H9 (cell line): Measurements from ENCODE around the gene NOTCH1. TPM values are rescaled to one million over a fixed set of nuclear protein-coding genes. Genes with fewer than 3 reads are reported as not detected.
A peak's percentile ranks its signal among the peaks of the same experiment; 100 is the strongest.

Experiments used
- DNase-seq: peaks from one replicate; pipeline ENCODE4 v3.0.0-alpha.2; 2017
- H2AFZ ChIP-seq: one replicate; pipeline ENCODE4 v1.6.1; 2013; ENCODE audit warnings: mild to moderate bottlenecking, low read length, control low read depth, moderate library complexity
- H2AK5ac ChIP-seq: 2 replicates; pipeline ENCODE4 v1.6.1; 2013; ENCODE audit warnings: low read length, control low read depth, mixed read lengths; ENCODE audit not compliant: insufficient read length
- H2BK120ac ChIP-seq: one replicate; pipeline ENCODE4 v1.6.1; 2013; ENCODE audit warnings: low read depth, mild to moderate bottlenecking, low read length, control low read depth, inconsistent platforms; ENCODE audit not compliant: poor library complexity, severe bottlenecking
- H2BK12ac ChIP-seq: 2 replicates; pipeline ENCODE4 v1.6.1; 2013; ENCODE audit warnings: low read length, control low read depth, mixed read lengths, low read depth; ENCODE audit not compliant: insufficient read length
- H2BK15ac ChIP-seq: 2 replicates; pipeline ENCODE4 v1.6.1; 2013; ENCODE audit warnings: low read depth, low read length, control low read depth
- H2BK20ac ChIP-seq: one replicate; pipeline ENCODE4 v1.6.1; 2013; ENCODE audit warnings: low read depth, mild to moderate bottlenecking, low read length, control low read depth, inconsistent platforms; ENCODE audit not compliant: poor library complexity, severe bottlenecking
- H2BK5ac ChIP-seq: 2 replicates; pipeline ENCODE4 v1.6.1; 2013; ENCODE audit warnings: low read length, control low read depth, mixed read lengths; ENCODE audit not compliant: insufficient read length
- H3K14ac ChIP-seq: 2 replicates; pipeline ENCODE4 v1.6.1; 2013; ENCODE audit warnings: low read length, control low read depth; ENCODE audit not compliant: insufficient read depth
- H3K18ac ChIP-seq: 2 replicates; pipeline ENCODE4 v1.6.1; 2013; ENCODE audit warnings: low read depth, mild to moderate bottlenecking, mixed read lengths, low read length, control low read depth; ENCODE audit not compliant: insufficient read length
- H3K23ac ChIP-seq: 2 replicates; pipeline ENCODE4 v1.6.1; 2013; ENCODE audit warnings: low read length, control low read depth, mixed read lengths, low read depth; ENCODE audit not compliant: insufficient read length
- H3K23me2 ChIP-seq: 2 replicates; pipeline ENCODE4 v1.6.1; 2013; ENCODE audit warnings: low read depth, mild to moderate bottlenecking, mixed read lengths, low read length, control low read depth; ENCODE audit not compliant: insufficient read length, poor library complexity, severe bottlenecking
- H3K27ac ChIP-seq: 2 replicates; pipeline ENCODE4 v1.5.1; 2013; ENCODE audit warnings: low read length, control low read depth, mixed read lengths, low read depth; ENCODE audit not compliant: insufficient read length
- H3K27me3 ChIP-seq: 2 replicates; pipeline ENCODE4 v1.6.1; 2013; ENCODE audit warnings: low read length, control low read depth, inconsistent platforms; ENCODE audit not compliant: insufficient read depth
- H3K4ac ChIP-seq: 2 replicates; pipeline ENCODE4 v1.6.1; 2013; ENCODE audit warnings: low read depth, mild to moderate bottlenecking, control low read depth, inconsistent platforms, low read length, moderate library complexity
- H3K4me1 ChIP-seq: 2 replicates; pipeline ENCODE4 v1.6.1; 2013; ENCODE audit warnings: low read length, control low read depth, inconsistent platforms; ENCODE audit not compliant: insufficient read depth
- H3K4me2 ChIP-seq: 2 replicates; pipeline ENCODE4 v1.6.1; 2013; ENCODE audit warnings: low read length, control low read depth, mixed read lengths; ENCODE audit not compliant: insufficient read length, insufficient read depth
- H3K56ac ChIP-seq: 2 replicates; pipeline ENCODE4 v1.6.1; 2013; ENCODE audit warnings: low read depth, mild to moderate bottlenecking, mixed read lengths, low read length, control low read depth; ENCODE audit not compliant: insufficient read length
- H3K79me1 ChIP-seq: 2 replicates; pipeline ENCODE4 v1.6.1; 2013; ENCODE audit warnings: low read depth, mild to moderate bottlenecking, moderate library complexity, low read length, control low read depth, inconsistent platforms; ENCODE audit not compliant: insufficient read depth, poor library complexity, severe bottlenecking
- H3K79me2 ChIP-seq: 2 replicates; pipeline ENCODE4 v1.6.1; 2013; ENCODE audit warnings: low read length, control low read depth, inconsistent platforms; ENCODE audit not compliant: insufficient read depth
- H3K9ac ChIP-seq: 2 replicates; pipeline ENCODE4 v1.6.1; 2013; ENCODE audit warnings: low read length, control low read depth, mixed read lengths; ENCODE audit not compliant: insufficient read length; ENCODE audit errors: extremely low read depth
- H3K9me3 ChIP-seq: one replicate; pipeline ENCODE4 v1.6.1; 2013; ENCODE audit warnings: low read depth, low read length, inconsistent platforms; ENCODE audit not compliant: control insufficient read depth
- H3T11ph ChIP-seq: one replicate; pipeline ENCODE4 v1.6.1; 2013; ENCODE audit warnings: mild to moderate bottlenecking, low read length, control low read depth, inconsistent platforms
- H4K20me1 ChIP-seq: one replicate; pipeline ENCODE4 v1.6.1; 2013; ENCODE audit not compliant: control insufficient read depth, insufficient read length, insufficient read depth
- H4K5ac ChIP-seq: 2 replicates; pipeline ENCODE4 v1.6.1; 2013; ENCODE audit warnings: low read depth, mild to moderate bottlenecking, mixed read lengths, low read length, control low read depth; ENCODE audit not compliant: insufficient read length
- H4K8ac ChIP-seq: replicated peaks from 2 replicates; pipeline ENCODE4 v1.6.1; 2013; ENCODE audit warnings: low read length, control low read depth, mixed read lengths, low read depth; ENCODE audit not compliant: insufficient read length
- H4K91ac ChIP-seq: 2 replicates; pipeline ENCODE4 v1.6.1; 2013; ENCODE audit warnings: low read depth, mild to moderate bottlenecking, moderate library complexity, mixed read lengths, low read length, control low read depth; ENCODE audit not compliant: insufficient read length
- H3K27ac Mint-ChIP-seq, 3 experiments: 2 replicates in 2 of 3; 3 replicates in 1 of 3; pipeline ENCODE4 v1.8.0; 2020 to 2021; ENCODE audit warnings: mixed read lengths in 3 of 3, mild to moderate bottlenecking in 1 of 3, moderate library complexity in 1 of 3
- H3K27me3 Mint-ChIP-seq: 2 replicates; pipeline ENCODE4 v1.8.0; 2021; ENCODE audit warnings: low read depth, mild to moderate bottlenecking, moderate library complexity, mixed read lengths
- H3K36me3 Mint-ChIP-seq, 3 experiments: 2 replicates in 2 of 3; 3 replicates in 1 of 3; pipeline ENCODE4 v1.8.0; 2020 to 2021; ENCODE audit warnings: low read depth in 3 of 3, mixed read lengths in 3 of 3; ENCODE audit not compliant: insufficient read depth in 1 of 3
- H3K4me1 Mint-ChIP-seq, 2 experiments: 2 replicates each; pipeline ENCODE4 v1.8.0; 2020; ENCODE audit warnings: mixed read lengths in 2 of 2
- H3K4me3 Mint-ChIP-seq, 2 experiments: 2 replicates in 1 of 2; 3 replicates in 1 of 2; pipeline ENCODE4 v1.8.0; 2020 to 2021; ENCODE audit warnings: mild to moderate bottlenecking in 2 of 2, mixed read lengths in 2 of 2, moderate library complexity in 1 of 2
- H3K9me3 Mint-ChIP-seq, 2 experiments: 2 replicates in 1 of 2; 3 replicates in 1 of 2; pipeline ENCODE4 v1.8.0; 2020; ENCODE audit warnings: mild to moderate bottlenecking in 2 of 2, mixed read lengths in 2 of 2, moderate library complexity in 1 of 2
- WGBS: extraction: QIAGEN DNeasy Blood & Tissue Kit; methylation state at CpG from one replicate; pipeline ENCODE4 v1.1.7; 2013; ENCODE audit warnings: missing lambda C conversion rate, low lambda C conversion rate, mixed read lengths; ENCODE audit not compliant: insufficient read length; ENCODE audit errors: extremely low coverage; 5-methylcytosine and 5-hydroxymethylcytosine counted together
- total RNA-seq: library from RNA; stranded (reverse); gene quantifications from 2 replicates; pipeline ENCODE4 v1.2.1, GENCODE V29; 2021
- TF ChIP-seq, protein P1 (sequence below): fragments of 200-600 bp; sonication (generic); conservative IDR thresholded peaks from 3 replicates; pipeline ENCODE4 v1.8.0; 2021; ENCODE audit warnings: antibody characterized with exemption, mild to moderate bottlenecking

Gene NOTCH1
- total RNA-seq, 1 experiment from 2014 or later: 71.6 TPM

DNA sequence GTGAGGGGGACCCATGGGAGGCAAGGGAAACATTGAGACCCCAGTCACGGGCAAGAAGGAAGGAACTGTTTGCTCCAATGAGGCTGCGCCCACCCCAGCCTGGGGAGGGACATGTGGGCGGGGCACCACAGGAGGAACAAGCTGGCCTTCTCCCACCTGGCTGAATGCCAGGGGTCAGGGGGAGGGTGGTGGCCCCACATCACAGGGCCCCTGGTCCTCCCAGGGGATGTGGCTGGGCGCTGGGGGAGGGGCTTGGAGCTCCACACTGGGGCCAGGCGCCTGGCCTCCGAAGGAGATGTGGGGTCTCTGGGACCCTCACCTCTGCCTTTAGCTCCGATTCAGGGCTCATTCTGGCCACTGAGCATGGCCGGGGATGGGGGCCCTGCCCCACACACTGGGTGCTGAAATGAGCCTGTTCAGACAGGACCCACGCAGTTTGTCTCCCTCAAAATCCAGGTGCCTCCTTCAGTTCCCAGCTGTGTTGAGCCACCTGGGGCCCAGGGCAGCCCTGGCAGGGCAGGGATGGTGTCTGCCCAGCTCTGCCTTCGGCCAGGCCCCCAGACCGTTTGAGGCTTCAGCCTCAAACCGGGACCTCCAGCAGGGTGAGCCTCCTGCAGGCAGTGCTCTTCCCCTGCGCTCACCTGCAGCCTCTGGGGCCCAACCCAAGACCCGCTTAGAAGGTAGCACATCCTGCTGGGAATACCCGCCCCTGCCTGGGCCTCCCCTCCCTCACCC lies 33.2 kb upstream of the NOTCH1 start:
- Histone ChIP-seq H3K9ac (no peak overlapping the region), H3K79me2 (no peaks in the 10 kb centered on the region), H4K5ac (no peak overlapping the region), H3K23me2 (no peaks in the 10 kb centered on the region), H3K23ac (no peak overlapping the region), H3K4me2 (no peak overlapping the region), H3K18ac (no peak overlapping the region), H2AK5ac (no peak overlapping the region), H4K20me1 (no peaks in the 10 kb centered on the region), H2BK20ac (no peak overlapping the region), H3K9me3 (no peaks in the 10 kb centered on the region), H3K79me1 (no peaks in the 10 kb centered on the region), H4K91ac (no peak overlapping the region), H3K56ac (no peak overlapping the region), H3K14ac (no peak overlapping the region), H3T11ph (no peak overlapping the region), H2BK15ac (no peak overlapping the region), H2BK5ac (no peak overlapping the region), H2AFZ (no peak overlapping the region), H3K4ac (no peak overlapping the region), H2BK12ac (no peak overlapping the region), H2BK120ac (no peak overlapping the region), H3K4me1 (no peaks in the 10 kb centered on the region; the same call in 1 of the 2 replicates), H4K8ac (no peak overlapping the region), H3K27me3 (no peaks in the 10 kb centered on the region), H3K27ac (no peak overlapping the region)
- Mint-ChIP-seq H3K4me1 (peaks cover 11 to 26% of the 10 kb centered on the region in 2 experiments), H3K36me3 (no peaks in the 10 kb centered on the region), H3K9me3 (peaks cover 0 to 2% of the 10 kb centered on the region in 2 experiments; a peak in 2 of 5 replicates), H3K27ac (no peak overlapping the region), H3K4me3 (no peak overlapping the region), H3K27me3 (peaks cover 5% of the 10 kb centered on the region)
- no CpG with 5 or more reads among the region's 15 CpGs for WGBS
- TF ChIP-seq, protein P1, sequence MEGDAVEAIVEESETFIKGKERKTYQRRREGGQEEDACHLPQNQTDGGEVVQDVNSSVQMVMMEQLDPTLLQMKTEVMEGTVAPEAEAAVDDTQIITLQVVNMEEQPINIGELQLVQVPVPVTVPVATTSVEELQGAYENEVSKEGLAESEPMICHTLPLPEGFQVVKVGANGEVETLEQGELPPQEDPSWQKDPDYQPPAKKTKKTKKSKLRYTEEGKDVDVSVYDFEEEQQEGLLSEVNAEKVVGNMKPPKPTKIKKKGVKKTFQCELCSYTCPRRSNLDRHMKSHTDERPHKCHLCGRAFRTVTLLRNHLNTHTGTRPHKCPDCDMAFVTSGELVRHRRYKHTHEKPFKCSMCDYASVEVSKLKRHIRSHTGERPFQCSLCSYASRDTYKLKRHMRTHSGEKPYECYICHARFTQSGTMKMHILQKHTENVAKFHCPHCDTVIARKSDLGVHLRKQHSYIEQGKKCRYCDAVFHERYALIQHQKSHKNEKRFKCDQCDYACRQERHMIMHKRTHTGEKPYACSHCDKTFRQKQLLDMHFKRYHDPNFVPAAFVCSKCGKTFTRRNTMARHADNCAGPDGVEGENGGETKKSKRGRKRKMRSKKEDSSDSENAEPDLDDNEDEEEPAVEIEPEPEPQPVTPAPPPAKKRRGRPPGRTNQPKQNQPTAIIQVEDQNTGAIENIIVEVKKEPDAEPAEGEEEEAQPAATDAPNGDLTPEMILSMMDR: peak; percentile 13; the same call in 1 of the 3 replicates
- peak; percentile 75 for DNase-seq
